HCT116 (cell line): Measurements from ENCODE around the gene CCSER1.

ENCODE experiments used
- ATF3 ChIP-seq: IDR thresholded peaks from 2 replicates; pipeline ENCODE4 v1.6.1; 2012
- CEBPB ChIP-seq: IDR thresholded peaks from 2 replicates; pipeline ENCODE4 v1.6.1; 2012; ENCODE audit warnings: low read depth
- ELF1 ChIP-seq: IDR thresholded peaks from 2 replicates; pipeline ENCODE4 v1.6.1; 2012; ENCODE audit warnings: low read depth, borderline replicate concordance
- EZH2 ChIP-seq: fragments of 200-600 bp; sonication (generic); IDR thresholded peaks from 2 replicates; pipeline ENCODE4 v1.6.1; 2017; ENCODE audit warnings: antibody characterized with exemption, mixed run types
- EZH2phosphoT487 ChIP-seq: fragments of 200-600 bp; IDR thresholded peaks from 2 replicates; pipeline ENCODE4 v1.6.1; 2018; ENCODE audit warnings: antibody characterized with exemption, borderline replicate concordance
- JUND ChIP-seq: IDR thresholded peaks from 2 replicates; pipeline ENCODE4 v1.6.1; 2012
- MAX ChIP-seq: IDR thresholded peaks from 2 replicates; pipeline ENCODE4 v1.6.1; 2012
- POLR2A ChIP-seq: IDR thresholded peaks from 2 replicates; pipeline ENCODE4 v1.7.0; 2011; ENCODE audit warnings: borderline replicate concordance; ENCODE audit not compliant: insufficient read depth, insufficient read length; ENCODE audit errors: extremely low read depth
- POLR2AphosphoS5 ChIP-seq: IDR thresholded peaks from 2 replicates; pipeline ENCODE4 v1.6.1; 2011; ENCODE audit warnings: mild to moderate bottlenecking, low read depth, low read length, moderate library complexity
- RAD21 ChIP-seq: IDR thresholded peaks from 2 replicates; pipeline ENCODE4 v1.6.1; 2012; ENCODE audit warnings: low read depth, mild to moderate bottlenecking
- SIN3A ChIP-seq: IDR thresholded peaks from 2 replicates; pipeline ENCODE4 v1.6.1; 2012; ENCODE audit warnings: low read depth
- SP1 ChIP-seq: IDR thresholded peaks from 2 replicates; pipeline ENCODE4 v1.6.1; 2012; ENCODE audit warnings: low read depth
- TF ChIP-seq, protein P1 (sequence below), 3 experiments: fragments of 200-600 bp in 1 of 3; sonication (generic) in 1 of 3; IDR thresholded peaks in 2 of 3; conservative IDR thresholded peaks in 1 of 3; 2 replicates each; pipeline ENCODE4 v1.5.1; 2012 to 2017; ENCODE audit warnings: low read depth in 2 of 3, low read length in 2 of 3, antibody characterized with exemption in 1 of 3, borderline replicate concordance in 1 of 3, control low read depth in 1 of 3, mild to moderate bottlenecking in 1 of 3, mixed read lengths in 1 of 3, mixed run types in 1 of 3, moderate library complexity in 1 of 3; ENCODE audit not compliant: insufficient read depth in 1 of 3
- TF ChIP-seq, protein P2 (sequence below): IDR thresholded peaks from 2 replicates; pipeline ENCODE4 v1.6.1; 2012; ENCODE audit warnings: low read depth

DNA sequence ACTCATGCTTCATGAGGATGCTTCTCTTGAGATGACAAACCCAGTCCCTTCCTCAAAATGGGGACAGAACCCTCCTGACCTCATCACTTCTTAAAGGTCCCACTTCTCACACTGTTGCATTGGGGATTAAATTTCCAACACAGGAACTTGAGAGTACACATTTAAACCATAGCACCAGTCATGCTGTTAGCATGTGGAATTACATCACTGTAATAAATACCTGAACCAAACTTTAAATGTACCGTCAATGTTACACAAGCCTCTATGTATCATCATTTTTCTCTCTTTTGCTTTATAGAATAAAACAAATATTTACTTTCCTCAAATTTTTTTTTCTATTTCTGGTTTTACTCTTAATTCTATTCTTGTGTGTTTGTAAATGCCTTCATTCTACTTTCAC lies 448.2 kb downstream of the CCSER1 start:
- TF ChIP-seq POLR2A: no peak
- TF ChIP-seq, protein P1, sequence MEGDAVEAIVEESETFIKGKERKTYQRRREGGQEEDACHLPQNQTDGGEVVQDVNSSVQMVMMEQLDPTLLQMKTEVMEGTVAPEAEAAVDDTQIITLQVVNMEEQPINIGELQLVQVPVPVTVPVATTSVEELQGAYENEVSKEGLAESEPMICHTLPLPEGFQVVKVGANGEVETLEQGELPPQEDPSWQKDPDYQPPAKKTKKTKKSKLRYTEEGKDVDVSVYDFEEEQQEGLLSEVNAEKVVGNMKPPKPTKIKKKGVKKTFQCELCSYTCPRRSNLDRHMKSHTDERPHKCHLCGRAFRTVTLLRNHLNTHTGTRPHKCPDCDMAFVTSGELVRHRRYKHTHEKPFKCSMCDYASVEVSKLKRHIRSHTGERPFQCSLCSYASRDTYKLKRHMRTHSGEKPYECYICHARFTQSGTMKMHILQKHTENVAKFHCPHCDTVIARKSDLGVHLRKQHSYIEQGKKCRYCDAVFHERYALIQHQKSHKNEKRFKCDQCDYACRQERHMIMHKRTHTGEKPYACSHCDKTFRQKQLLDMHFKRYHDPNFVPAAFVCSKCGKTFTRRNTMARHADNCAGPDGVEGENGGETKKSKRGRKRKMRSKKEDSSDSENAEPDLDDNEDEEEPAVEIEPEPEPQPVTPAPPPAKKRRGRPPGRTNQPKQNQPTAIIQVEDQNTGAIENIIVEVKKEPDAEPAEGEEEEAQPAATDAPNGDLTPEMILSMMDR (IDR thresholded peaks at IDR 0.05 in 2 of 3, conservative IDR thresholded peaks at IDR 0.05 in 1 of 3; ENCODE audit: borderline replicate concordance in 1 of 3, insufficient read depth in 1 of 3, low read depth in 2 of 3, low read length in 2 of 3): no peak
- TF ChIP-seq, protein P2, sequence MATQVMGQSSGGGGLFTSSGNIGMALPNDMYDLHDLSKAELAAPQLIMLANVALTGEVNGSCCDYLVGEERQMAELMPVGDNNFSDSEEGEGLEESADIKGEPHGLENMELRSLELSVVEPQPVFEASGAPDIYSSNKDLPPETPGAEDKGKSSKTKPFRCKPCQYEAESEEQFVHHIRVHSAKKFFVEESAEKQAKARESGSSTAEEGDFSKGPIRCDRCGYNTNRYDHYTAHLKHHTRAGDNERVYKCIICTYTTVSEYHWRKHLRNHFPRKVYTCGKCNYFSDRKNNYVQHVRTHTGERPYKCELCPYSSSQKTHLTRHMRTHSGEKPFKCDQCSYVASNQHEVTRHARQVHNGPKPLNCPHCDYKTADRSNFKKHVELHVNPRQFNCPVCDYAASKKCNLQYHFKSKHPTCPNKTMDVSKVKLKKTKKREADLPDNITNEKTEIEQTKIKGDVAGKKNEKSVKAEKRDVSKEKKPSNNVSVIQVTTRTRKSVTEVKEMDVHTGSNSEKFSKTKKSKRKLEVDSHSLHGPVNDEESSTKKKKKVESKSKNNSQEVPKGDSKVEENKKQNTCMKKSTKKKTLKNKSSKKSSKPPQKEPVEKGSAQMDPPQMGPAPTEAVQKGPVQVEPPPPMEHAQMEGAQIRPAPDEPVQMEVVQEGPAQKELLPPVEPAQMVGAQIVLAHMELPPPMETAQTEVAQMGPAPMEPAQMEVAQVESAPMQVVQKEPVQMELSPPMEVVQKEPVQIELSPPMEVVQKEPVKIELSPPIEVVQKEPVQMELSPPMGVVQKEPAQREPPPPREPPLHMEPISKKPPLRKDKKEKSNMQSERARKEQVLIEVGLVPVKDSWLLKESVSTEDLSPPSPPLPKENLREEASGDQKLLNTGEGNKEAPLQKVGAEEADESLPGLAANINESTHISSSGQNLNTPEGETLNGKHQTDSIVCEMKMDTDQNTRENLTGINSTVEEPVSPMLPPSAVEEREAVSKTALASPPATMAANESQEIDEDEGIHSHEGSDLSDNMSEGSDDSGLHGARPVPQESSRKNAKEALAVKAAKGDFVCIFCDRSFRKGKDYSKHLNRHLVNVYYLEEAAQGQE: no peak
- TF ChIP-seq ATF3: no peak
- no peak for TF ChIP-seq ELF1
- no peak for TF ChIP-seq JUND
- TF ChIP-seq CEBPB: no peak
- no peak for TF ChIP-seq RAD21
- no peak for TF ChIP-seq EZH2
- TF ChIP-seq POLR2AphosphoS5: no peak
- TF ChIP-seq EZH2phosphoT487: no peak
- TF ChIP-seq SP1: no peak
- no peak for TF ChIP-seq MAX
- TF ChIP-seq SIN3A: no peak
